HEK293 (cell line): ENCODE data around the gene FUCA2.

Source experiments
- FEZF1 ChIP-seq: fragments of 450-650 bp; formaldehyde crosslinking; IDR thresholded peaks from 2 replicates; pipeline ENCODE4 v1.5.1; 2016; ENCODE audit warnings: missing biosample characterization, missing genetic modification characterization
- TCF7L2 ChIP-seq: IDR thresholded peaks from 2 replicates; pipeline ENCODE4 v1.6.1; 2011; ENCODE audit warnings: low read depth, mild to moderate bottlenecking, inconsistent platforms, low read length, moderate library complexity, borderline replicate concordance
- ZBTB1 ChIP-seq: fragments of 450-650 bp; formaldehyde crosslinking; IDR thresholded peaks from 2 replicates; pipeline ENCODE4 v1.5.1; 2016; ENCODE audit warnings: missing biosample characterization, missing genetic modification characterization
- ZNF37A ChIP-seq: fragments of 450-650 bp; IDR thresholded peaks from 2 replicates; pipeline ENCODE4 v1.5.1; 2018; ENCODE audit warnings: missing biosample characterization, missing genetic modification characterization
- ZNF600 ChIP-seq: fragments of 450-650 bp; formaldehyde crosslinking; IDR thresholded peaks from 2 replicates; pipeline ENCODE4 v1.5.1; 2016; ENCODE audit warnings: missing biosample characterization, missing genetic modification characterization
- ZNF610 ChIP-seq: fragments of 450-650 bp; formaldehyde crosslinking; IDR thresholded peaks from 2 replicates; pipeline ENCODE4 v1.5.1; 2016; ENCODE audit warnings: missing biosample characterization, missing genetic modification characterization, borderline replicate concordance
- ZXDB ChIP-seq: fragments of 450-650 bp; formaldehyde crosslinking; IDR thresholded peaks from 2 replicates; pipeline ENCODE4 v1.5.1; 2016; ENCODE audit warnings: missing biosample characterization, missing genetic modification characterization
- TF ChIP-seq, protein P1 (sequence below): fragments of 450-650 bp; formaldehyde crosslinking; IDR thresholded peaks from 2 replicates; pipeline ENCODE4 v1.5.1; 2016; ENCODE audit warnings: missing biosample characterization, missing genetic modification characterization
- TF ChIP-seq, protein P2 (sequence below): fragments of 450-650 bp; formaldehyde crosslinking; IDR thresholded peaks from 2 replicates; pipeline ENCODE4 v1.5.1; 2016; ENCODE audit warnings: missing biosample characterization, missing genetic modification characterization
- TF ChIP-seq, protein P3 (sequence below): fragments of 450-650 bp; formaldehyde crosslinking; IDR thresholded peaks from 2 replicates; pipeline ENCODE4 v1.5.1; 2016; ENCODE audit warnings: missing biosample characterization, missing genetic modification characterization, low read depth
- TF ChIP-seq, protein P4 (sequence below): fragments of 450-650 bp; formaldehyde crosslinking; IDR thresholded peaks from 2 replicates; pipeline ENCODE4 v1.5.1; 2016; ENCODE audit warnings: missing biosample characterization, missing genetic modification characterization
- TF ChIP-seq, protein P5 (sequence below): fragments of 450-650 bp; formaldehyde crosslinking; IDR thresholded peaks from 2 replicates; pipeline ENCODE4 v1.5.1; 2016; ENCODE audit warnings: missing biosample characterization, missing genetic modification characterization
- TF ChIP-seq, protein P6 (sequence below): fragments of 450-650 bp; formaldehyde crosslinking; IDR thresholded peaks from 2 replicates; pipeline ENCODE4 v1.5.1; 2016; ENCODE audit warnings: missing biosample characterization, missing genetic modification characterization
- TF ChIP-seq, protein P7 (sequence below): fragments of 450-650 bp; formaldehyde crosslinking; IDR thresholded peaks from 2 replicates; pipeline ENCODE4 v1.5.1; 2016; ENCODE audit warnings: missing biosample characterization, missing genetic modification characterization, borderline replicate concordance

DNA sequence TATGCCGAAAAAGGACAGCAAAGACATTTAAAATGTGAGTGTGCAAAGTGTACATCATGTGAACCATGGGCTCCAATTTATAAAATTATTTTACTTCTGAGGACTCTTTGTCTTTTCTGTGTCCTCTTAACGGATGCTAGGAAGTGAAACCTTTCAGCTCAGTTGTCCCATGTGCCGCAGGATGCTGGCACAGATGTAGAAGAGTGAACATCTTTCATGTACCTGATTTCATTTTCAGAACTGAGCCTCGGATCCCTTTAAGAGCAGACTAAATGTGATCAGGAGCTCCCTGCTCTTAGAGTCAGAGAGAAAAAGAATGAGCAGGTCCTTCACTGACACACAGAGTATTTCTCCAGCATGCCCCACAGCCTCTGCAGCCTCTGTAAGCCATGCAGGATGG lies 27.6 kb upstream of the FUCA2 start:
- TF ChIP-seq TCF7L2 (no peak), ZNF610 (tag by site-specific recombination) (no peak), ZNF600 (no peak), ZXDB (tag by site-specific recombination) (no peak), ZBTB1 (tag by site-specific recombination) (no peak), ZNF37A (tag by site-specific recombination) (no peak), FEZF1 (tag by site-specific recombination) (no peak)
- TF ChIP-seq, protein P1, sequence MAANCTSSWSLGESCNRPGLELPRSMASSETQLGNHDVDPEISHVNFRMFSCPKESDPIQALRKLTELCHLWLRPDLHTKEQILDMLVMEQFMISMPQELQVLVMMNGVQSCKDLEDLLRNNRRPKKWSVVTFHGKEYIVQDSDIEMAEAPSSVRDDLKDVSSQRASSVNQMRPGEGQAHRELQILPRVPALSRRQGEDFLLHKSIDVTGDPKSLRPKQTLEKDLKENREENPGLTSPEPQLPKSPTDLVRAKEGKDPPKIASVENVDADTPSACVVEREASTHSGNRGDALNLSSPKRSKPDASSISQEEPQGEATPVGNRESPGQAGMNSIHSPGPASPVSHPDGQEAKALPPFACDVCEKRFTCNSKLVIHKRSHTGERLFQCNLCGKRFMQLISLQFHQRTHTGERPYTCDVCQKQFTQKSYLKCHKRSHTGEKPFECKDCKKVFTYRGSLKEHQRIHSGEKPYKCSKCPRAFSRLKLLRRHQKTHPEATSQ (tag by site-specific recombination) = no peak
- TF ChIP-seq, protein P2, sequence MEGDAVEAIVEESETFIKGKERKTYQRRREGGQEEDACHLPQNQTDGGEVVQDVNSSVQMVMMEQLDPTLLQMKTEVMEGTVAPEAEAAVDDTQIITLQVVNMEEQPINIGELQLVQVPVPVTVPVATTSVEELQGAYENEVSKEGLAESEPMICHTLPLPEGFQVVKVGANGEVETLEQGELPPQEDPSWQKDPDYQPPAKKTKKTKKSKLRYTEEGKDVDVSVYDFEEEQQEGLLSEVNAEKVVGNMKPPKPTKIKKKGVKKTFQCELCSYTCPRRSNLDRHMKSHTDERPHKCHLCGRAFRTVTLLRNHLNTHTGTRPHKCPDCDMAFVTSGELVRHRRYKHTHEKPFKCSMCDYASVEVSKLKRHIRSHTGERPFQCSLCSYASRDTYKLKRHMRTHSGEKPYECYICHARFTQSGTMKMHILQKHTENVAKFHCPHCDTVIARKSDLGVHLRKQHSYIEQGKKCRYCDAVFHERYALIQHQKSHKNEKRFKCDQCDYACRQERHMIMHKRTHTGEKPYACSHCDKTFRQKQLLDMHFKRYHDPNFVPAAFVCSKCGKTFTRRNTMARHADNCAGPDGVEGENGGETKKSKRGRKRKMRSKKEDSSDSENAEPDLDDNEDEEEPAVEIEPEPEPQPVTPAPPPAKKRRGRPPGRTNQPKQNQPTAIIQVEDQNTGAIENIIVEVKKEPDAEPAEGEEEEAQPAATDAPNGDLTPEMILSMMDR (tag by site-specific recombination) = no peak
- TF ChIP-seq, protein P3, sequence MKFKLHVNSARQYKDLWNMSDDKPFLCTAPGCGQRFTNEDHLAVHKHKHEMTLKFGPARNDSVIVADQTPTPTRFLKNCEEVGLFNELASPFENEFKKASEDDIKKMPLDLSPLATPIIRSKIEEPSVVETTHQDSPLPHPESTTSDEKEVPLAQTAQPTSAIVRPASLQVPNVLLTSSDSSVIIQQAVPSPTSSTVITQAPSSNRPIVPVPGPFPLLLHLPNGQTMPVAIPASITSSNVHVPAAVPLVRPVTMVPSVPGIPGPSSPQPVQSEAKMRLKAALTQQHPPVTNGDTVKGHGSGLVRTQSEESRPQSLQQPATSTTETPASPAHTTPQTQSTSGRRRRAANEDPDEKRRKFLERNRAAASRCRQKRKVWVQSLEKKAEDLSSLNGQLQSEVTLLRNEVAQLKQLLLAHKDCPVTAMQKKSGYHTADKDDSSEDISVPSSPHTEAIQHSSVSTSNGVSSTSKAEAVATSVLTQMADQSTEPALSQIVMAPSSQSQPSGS (tag by site-specific recombination) = no peak
- TF ChIP-seq, protein P4, sequence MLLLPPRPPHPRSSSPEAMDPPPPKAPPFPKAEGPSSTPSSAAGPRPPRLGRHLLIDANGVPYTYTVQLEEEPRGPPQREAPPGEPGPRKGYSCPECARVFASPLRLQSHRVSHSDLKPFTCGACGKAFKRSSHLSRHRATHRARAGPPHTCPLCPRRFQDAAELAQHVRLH = no peak
- TF ChIP-seq, protein P5, sequence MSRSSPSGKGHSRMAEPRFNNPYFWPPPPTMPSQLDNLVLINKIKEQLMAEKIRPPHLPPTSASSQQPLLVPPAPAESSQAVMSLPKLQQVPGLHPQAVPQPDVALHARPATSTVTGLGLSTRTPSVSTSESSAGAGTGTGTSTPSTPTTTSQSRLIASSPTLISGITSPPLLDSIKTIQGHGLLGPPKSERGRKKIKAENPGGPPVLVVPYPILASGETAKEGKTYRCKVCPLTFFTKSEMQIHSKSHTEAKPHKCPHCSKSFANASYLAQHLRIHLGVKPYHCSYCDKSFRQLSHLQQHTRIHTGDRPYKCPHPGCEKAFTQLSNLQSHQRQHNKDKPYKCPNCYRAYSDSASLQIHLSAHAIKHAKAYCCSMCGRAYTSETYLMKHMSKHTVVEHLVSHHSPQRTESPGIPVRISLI (tag by site-specific recombination) = no peak
- TF ChIP-seq, protein P6, sequence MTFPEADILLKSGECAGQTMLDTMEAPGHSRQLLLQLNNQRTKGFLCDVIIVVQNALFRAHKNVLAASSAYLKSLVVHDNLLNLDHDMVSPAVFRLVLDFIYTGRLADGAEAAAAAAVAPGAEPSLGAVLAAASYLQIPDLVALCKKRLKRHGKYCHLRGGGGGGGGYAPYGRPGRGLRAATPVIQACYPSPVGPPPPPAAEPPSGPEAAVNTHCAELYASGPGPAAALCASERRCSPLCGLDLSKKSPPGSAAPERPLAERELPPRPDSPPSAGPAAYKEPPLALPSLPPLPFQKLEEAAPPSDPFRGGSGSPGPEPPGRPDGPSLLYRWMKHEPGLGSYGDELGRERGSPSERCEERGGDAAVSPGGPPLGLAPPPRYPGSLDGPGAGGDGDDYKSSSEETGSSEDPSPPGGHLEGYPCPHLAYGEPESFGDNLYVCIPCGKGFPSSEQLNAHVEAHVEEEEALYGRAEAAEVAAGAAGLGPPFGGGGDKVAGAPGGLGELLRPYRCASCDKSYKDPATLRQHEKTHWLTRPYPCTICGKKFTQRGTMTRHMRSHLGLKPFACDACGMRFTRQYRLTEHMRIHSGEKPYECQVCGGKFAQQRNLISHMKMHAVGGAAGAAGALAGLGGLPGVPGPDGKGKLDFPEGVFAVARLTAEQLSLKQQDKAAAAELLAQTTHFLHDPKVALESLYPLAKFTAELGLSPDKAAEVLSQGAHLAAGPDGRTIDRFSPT = no peak
- TF ChIP-seq, protein P7, sequence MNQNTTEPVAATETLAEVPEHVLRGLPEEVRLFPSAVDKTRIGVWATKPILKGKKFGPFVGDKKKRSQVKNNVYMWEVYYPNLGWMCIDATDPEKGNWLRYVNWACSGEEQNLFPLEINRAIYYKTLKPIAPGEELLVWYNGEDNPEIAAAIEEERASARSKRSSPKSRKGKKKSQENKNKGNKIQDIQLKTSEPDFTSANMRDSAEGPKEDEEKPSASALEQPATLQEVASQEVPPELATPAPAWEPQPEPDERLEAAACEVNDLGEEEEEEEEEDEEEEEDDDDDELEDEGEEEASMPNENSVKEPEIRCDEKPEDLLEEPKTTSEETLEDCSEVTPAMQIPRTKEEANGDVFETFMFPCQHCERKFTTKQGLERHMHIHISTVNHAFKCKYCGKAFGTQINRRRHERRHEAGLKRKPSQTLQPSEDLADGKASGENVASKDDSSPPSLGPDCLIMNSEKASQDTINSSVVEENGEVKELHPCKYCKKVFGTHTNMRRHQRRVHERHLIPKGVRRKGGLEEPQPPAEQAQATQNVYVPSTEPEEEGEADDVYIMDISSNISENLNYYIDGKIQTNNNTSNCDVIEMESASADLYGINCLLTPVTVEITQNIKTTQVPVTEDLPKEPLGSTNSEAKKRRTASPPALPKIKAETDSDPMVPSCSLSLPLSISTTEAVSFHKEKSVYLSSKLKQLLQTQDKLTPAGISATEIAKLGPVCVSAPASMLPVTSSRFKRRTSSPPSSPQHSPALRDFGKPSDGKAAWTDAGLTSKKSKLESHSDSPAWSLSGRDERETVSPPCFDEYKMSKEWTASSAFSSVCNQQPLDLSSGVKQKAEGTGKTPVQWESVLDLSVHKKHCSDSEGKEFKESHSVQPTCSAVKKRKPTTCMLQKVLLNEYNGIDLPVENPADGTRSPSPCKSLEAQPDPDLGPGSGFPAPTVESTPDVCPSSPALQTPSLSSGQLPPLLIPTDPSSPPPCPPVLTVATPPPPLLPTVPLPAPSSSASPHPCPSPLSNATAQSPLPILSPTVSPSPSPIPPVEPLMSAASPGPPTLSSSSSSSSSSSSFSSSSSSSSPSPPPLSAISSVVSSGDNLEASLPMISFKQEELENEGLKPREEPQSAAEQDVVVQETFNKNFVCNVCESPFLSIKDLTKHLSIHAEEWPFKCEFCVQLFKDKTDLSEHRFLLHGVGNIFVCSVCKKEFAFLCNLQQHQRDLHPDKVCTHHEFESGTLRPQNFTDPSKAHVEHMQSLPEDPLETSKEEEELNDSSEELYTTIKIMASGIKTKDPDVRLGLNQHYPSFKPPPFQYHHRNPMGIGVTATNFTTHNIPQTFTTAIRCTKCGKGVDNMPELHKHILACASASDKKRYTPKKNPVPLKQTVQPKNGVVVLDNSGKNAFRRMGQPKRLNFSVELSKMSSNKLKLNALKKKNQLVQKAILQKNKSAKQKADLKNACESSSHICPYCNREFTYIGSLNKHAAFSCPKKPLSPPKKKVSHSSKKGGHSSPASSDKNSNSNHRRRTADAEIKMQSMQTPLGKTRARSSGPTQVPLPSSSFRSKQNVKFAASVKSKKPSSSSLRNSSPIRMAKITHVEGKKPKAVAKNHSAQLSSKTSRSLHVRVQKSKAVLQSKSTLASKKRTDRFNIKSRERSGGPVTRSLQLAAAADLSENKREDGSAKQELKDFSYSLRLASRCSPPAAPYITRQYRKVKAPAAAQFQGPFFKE = no peak
